Measurements from ENCODE around the gene HOXD4.

DNA sequence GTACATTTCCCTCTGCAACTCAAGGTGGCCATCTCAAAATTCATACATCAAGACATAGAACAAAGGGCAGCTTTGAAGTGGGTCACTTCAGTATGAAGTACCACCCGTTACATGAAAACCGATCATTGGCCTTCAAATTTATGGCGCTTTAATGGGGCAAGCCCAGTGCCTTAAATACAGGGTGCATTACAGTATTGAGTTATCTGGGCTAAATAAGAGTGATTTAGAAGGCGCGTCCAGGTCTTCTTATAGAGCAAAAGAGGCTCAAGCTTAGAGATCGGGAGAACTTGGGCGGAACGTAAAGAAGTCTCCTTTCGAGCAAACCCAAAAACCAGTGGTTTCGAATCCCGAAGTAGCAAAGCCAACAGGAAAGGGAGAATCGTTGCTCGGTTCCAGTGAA, 12.9 kb downstream of the HOXD4 start:
- TF ChIP-seq EZH2 (IDR thresholded peaks at IDR 0.05; ENCODE audit: insufficient read depth, poor library complexity, severe bottlenecking) (no peak), EZH2phosphoT487 (IDR thresholded peaks at IDR 0.05; ENCODE audit: insufficient read depth, low read depth) (no peak)
